ENCODE measurements around the gene SPCS1.

Gene SPCS1

DNA sequence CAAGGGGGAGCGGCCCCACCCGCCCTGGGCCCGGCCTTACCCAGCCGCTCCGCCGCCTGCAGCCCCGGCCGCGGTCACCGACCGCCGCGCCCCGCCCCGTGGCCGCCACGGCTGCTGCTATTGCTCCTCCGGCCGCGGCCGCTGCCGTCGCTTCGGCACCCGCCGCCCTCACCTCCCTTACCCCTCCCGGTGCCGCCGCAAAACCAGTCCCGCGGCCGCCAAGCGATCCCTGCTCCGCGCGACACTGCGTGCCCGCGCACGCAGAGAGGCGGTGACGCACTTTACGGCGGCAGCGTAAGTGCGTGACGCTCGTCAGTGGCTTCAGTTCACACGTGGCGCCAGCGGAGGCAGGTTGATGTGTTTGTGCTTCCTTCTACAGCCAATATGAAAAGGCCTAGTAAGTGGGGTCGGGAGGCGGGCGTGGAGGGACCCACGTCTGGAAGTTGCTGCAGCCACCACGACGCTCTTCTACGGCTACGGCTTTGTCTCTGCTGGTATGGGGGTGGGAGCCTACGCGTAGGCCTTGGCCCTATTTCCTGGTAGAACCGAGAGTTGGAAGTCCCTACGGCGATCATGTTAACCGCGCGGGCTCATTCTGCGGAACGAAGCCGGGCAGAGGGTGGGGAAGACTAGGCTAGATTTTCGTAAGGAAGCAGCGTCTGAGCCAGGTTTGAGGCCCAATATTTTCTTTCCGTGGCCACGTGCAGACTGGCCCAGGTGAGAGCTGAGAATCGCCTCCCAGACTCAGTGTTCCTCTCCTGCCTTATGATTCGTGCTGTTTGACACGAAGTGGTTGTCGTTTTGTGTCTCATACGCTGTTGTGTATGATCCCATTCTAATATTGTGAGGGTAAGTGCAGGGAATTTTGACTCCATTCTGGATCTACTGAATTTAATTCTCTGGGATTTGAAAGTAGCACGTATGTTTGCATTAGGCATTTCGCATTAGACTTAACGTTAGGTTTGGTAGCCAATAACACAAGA lies 19.9 kb upstream of the SPCS1 start, which contains the start of the genes GNL3 and PBRM1 (continued):
- TF ChIP-seq OSR2 (tag by site-specific recombination; IDR thresholded peaks at IDR 0.05) = no peak
- no peak for TF ChIP-seq ZSCAN4 (tag by site-specific recombination; IDR thresholded peaks at IDR 0.05)
- TF ChIP-seq ZFP37 (tag by site-specific recombination; IDR thresholded peaks at IDR 0.05) = peak; percentile 56; the same call in 1 of the 2 replicates
- TF ChIP-seq ZNF138 (tag by site-specific recombination; IDR thresholded peaks at IDR 0.05; ENCODE audit: borderline replicate concordance) = no peak
- no peak for TF ChIP-seq GLIS1 (tag by site-specific recombination; IDR thresholded peaks at IDR 0.05)
- TF ChIP-seq ZNF174 (tag by site-specific recombination; IDR thresholded peaks at IDR 0.05) = no peak
- TF ChIP-seq, protein P1, sequence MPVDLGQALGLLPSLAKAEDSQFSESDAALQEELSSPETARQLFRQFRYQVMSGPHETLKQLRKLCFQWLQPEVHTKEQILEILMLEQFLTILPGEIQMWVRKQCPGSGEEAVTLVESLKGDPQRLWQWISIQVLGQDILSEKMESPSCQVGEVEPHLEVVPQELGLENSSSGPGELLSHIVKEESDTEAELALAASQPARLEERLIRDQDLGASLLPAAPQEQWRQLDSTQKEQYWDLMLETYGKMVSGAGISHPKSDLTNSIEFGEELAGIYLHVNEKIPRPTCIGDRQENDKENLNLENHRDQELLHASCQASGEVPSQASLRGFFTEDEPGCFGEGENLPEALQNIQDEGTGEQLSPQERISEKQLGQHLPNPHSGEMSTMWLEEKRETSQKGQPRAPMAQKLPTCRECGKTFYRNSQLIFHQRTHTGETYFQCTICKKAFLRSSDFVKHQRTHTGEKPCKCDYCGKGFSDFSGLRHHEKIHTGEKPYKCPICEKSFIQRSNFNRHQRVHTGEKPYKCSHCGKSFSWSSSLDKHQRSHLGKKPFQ (tag by site-specific recombination; IDR thresholded peaks at IDR 0.05) = peak; percentile 72
- peak; percentile 12; the same call in 1 of the 2 replicates for TF ChIP-seq ZNF600 (tag by site-specific recombination; IDR thresholded peaks at IDR 0.05)
- TF ChIP-seq, protein P2, sequence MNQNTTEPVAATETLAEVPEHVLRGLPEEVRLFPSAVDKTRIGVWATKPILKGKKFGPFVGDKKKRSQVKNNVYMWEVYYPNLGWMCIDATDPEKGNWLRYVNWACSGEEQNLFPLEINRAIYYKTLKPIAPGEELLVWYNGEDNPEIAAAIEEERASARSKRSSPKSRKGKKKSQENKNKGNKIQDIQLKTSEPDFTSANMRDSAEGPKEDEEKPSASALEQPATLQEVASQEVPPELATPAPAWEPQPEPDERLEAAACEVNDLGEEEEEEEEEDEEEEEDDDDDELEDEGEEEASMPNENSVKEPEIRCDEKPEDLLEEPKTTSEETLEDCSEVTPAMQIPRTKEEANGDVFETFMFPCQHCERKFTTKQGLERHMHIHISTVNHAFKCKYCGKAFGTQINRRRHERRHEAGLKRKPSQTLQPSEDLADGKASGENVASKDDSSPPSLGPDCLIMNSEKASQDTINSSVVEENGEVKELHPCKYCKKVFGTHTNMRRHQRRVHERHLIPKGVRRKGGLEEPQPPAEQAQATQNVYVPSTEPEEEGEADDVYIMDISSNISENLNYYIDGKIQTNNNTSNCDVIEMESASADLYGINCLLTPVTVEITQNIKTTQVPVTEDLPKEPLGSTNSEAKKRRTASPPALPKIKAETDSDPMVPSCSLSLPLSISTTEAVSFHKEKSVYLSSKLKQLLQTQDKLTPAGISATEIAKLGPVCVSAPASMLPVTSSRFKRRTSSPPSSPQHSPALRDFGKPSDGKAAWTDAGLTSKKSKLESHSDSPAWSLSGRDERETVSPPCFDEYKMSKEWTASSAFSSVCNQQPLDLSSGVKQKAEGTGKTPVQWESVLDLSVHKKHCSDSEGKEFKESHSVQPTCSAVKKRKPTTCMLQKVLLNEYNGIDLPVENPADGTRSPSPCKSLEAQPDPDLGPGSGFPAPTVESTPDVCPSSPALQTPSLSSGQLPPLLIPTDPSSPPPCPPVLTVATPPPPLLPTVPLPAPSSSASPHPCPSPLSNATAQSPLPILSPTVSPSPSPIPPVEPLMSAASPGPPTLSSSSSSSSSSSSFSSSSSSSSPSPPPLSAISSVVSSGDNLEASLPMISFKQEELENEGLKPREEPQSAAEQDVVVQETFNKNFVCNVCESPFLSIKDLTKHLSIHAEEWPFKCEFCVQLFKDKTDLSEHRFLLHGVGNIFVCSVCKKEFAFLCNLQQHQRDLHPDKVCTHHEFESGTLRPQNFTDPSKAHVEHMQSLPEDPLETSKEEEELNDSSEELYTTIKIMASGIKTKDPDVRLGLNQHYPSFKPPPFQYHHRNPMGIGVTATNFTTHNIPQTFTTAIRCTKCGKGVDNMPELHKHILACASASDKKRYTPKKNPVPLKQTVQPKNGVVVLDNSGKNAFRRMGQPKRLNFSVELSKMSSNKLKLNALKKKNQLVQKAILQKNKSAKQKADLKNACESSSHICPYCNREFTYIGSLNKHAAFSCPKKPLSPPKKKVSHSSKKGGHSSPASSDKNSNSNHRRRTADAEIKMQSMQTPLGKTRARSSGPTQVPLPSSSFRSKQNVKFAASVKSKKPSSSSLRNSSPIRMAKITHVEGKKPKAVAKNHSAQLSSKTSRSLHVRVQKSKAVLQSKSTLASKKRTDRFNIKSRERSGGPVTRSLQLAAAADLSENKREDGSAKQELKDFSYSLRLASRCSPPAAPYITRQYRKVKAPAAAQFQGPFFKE (tag by site-specific recombination; IDR thresholded peaks at IDR 0.05; ENCODE audit: borderline replicate concordance) = no peak
- TF ChIP-seq ZNF558 (tag by site-specific recombination; IDR thresholded peaks at IDR 0.05) = no peak
- TF ChIP-seq ZNF677 (tag by site-specific recombination; IDR thresholded peaks at IDR 0.05) = no peak
- no peak for TF ChIP-seq ZNF341 (tag by site-specific recombination; IDR thresholded peaks at IDR 0.05; ENCODE audit: low read depth)
- TF ChIP-seq ZNF37A (tag by site-specific recombination; IDR thresholded peaks at IDR 0.05) = no peak
- TF ChIP-seq ZNF792 (tag by site-specific recombination; IDR thresholded peaks at IDR 0.05) = no peak
- TF ChIP-seq ZNF394 (tag by site-specific recombination; IDR thresholded peaks at IDR 0.05; ENCODE audit: borderline replicate concordance) = no peak; the same call in 1 of the 2 replicates
- TF ChIP-seq ZNF658 (tag by site-specific recombination; IDR thresholded peaks at IDR 0.05) = no peak
- peak; percentile 22; the same call in 1 of the 2 replicates for TF ChIP-seq ZNF335 (tag by site-specific recombination; conservative IDR thresholded peaks at IDR 0.05)
- TF ChIP-seq, protein P3, sequence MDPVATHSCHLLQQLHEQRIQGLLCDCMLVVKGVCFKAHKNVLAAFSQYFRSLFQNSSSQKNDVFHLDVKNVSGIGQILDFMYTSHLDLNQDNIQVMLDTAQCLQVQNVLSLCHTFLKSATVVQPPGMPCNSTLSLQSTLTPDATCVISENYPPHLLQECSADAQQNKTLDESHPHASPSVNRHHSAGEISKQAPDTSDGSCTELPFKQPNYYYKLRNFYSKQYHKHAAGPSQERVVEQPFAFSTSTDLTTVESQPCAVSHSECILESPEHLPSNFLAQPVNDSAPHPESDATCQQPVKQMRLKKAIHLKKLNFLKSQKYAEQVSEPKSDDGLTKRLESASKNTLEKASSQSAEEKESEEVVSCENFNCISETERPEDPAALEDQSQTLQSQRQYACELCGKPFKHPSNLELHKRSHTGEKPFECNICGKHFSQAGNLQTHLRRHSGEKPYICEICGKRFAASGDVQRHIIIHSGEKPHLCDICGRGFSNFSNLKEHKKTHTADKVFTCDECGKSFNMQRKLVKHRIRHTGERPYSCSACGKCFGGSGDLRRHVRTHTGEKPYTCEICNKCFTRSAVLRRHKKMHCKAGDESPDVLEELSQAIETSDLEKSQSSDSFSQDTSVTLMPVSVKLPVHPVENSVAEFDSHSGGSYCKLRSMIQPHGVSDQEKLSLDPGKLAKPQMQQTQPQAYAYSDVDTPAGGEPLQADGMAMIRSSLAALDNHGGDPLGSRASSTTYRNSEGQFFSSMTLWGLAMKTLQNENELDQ (tag by site-specific recombination; IDR thresholded peaks at IDR 0.05; ENCODE audit: low read depth) = no peak
- TF ChIP-seq YY1 (tag by site-specific recombination; IDR thresholded peaks at IDR 0.05) = no peak
- TF ChIP-seq, protein P4, sequence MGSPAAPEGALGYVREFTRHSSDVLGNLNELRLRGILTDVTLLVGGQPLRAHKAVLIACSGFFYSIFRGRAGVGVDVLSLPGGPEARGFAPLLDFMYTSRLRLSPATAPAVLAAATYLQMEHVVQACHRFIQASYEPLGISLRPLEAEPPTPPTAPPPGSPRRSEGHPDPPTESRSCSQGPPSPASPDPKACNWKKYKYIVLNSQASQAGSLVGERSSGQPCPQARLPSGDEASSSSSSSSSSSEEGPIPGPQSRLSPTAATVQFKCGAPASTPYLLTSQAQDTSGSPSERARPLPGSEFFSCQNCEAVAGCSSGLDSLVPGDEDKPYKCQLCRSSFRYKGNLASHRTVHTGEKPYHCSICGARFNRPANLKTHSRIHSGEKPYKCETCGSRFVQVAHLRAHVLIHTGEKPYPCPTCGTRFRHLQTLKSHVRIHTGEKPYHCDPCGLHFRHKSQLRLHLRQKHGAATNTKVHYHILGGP (tag by site-specific recombination; IDR thresholded peaks at IDR 0.05) = no peak
- TF ChIP-seq SP7 (tag by site-specific recombination; IDR thresholded peaks at IDR 0.05) = peak; percentile 68
- TF ChIP-seq MYNN (tag by site-specific recombination; IDR thresholded peaks at IDR 0.05; ENCODE audit: borderline replicate concordance) = no peak
- TF ChIP-seq ZNF596 (tag by site-specific recombination; IDR thresholded peaks at IDR 0.05) = no peak
- no peak for TF ChIP-seq ZNF701 (tag by site-specific recombination; IDR thresholded peaks at IDR 0.05)
- TF ChIP-seq, protein P5, sequence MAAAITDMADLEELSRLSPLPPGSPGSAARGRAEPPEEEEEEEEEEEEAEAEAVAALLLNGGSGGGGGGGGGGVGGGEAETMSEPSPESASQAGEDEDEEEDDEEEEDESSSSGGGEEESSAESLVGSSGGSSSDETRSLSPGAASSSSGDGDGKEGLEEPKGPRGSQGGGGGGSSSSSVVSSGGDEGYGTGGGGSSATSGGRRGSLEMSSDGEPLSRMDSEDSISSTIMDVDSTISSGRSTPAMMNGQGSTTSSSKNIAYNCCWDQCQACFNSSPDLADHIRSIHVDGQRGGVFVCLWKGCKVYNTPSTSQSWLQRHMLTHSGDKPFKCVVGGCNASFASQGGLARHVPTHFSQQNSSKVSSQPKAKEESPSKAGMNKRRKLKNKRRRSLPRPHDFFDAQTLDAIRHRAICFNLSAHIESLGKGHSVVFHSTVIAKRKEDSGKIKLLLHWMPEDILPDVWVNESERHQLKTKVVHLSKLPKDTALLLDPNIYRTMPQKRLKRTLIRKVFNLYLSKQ (tag by site-specific recombination; IDR thresholded peaks at IDR 0.05; ENCODE audit: borderline replicate concordance) = no peak

Measured in HEK293 (cell line).